Measurements from ENCODE around the gene TMEM109. TPM values are rescaled to one million over a fixed set of nuclear protein-coding genes. Genes with fewer than 3 reads are reported as not detected.
"Not testable (repeated sequence)": the region's sequence is repeated elsewhere in the genome, so short reads cannot be mapped to it uniquely, and the experiment has no call there.

The TMEM109 gene
- total RNA-seq, 1 experiment from 2014 or later, result 92.9 TPM

DNA sequence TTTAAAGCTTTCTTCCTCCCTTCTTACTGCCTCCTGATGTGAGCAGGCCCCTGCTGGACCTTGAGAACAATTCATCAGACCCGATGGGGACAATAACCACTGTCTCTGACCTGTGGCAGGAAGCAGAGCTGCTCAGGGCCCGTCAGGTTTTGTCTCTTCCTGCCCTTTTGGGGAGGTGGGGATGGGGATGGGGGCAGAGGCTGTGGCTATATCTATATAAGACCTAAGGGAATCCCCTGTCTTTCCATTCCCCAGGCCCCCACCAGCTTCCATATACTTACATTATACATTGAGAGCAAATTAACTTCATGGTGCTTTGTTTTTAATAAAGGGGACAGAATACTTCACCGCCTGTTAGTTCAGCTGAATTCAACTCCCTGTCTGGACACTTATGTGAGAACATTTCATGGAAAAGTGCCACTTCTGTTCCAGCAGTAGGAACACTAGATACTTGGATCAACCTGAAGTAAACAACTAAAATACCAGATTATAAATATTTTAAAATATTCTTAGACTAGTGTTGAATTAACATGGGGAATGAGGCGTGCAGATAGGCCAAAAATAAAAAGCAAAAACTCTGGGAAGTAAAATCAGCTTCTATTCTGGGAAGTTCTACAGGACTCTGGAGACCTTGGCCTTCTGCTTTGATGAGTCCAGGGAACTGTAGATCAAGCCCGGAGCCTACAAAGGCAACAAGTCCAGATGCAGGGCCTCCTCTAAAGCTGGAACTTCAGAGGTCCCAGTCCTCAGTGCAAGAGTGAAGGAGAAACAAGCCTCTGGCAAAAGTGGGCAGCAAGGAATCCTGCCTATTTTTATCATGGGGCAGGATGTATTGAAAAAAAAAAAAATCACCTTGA is 35.5 kb upstream of the TMEM109 start:
- DNase-seq (ENCODE audit: low spot score), result no peak

DNA sequence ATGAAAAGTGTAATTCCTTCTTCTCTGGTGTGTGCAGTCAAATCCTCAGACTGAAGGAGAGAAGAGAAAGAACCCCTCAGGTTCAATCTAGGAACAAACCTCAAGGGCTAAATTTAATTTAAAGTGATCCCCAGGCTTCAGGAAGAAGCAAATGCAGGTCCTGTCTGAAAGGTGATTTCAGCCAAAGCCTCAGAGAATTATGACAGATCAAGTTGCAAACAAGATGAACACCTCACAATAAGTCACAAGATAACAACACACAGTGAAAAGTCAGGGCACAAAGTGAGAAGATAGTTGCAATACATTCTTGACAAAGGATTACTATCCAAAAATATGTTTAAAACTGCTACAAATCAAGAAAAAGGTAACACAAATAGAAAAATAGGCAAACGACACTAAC is 34.9 kb upstream of the TMEM109 start:
- DNase-seq (ENCODE audit: low spot score), result no peak

DNA sequence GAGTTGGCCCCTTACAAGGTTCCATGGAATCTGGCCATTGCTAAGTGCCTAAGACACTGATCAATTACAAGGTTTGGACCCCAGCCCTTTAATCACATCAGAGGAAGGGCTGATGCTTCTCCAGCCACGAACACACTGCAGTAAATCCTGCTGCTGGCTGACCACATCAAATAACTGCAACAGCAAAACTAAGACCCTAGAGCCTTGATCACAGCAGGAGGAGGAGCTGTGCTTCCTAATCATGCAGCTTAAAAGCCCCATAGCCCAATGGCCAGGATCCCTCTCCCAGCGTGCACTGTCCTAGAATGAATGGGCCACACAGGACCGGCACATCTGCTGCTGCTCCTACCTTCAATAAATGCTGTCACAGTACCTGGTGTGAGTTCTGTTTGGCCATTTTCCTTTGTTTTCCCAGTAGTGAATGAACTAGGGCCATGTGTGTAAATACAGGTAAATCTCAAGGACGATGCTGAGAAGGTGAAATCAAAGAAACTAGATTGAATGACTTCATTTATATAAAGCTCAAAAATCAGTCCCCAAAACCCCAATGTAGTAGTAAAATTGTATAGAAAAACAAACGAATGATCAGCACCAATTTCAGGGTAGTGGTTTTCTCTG is 33.9 kb upstream of the TMEM109 start:
- no peak for DNase-seq (ENCODE audit: low spot score)

DNA sequence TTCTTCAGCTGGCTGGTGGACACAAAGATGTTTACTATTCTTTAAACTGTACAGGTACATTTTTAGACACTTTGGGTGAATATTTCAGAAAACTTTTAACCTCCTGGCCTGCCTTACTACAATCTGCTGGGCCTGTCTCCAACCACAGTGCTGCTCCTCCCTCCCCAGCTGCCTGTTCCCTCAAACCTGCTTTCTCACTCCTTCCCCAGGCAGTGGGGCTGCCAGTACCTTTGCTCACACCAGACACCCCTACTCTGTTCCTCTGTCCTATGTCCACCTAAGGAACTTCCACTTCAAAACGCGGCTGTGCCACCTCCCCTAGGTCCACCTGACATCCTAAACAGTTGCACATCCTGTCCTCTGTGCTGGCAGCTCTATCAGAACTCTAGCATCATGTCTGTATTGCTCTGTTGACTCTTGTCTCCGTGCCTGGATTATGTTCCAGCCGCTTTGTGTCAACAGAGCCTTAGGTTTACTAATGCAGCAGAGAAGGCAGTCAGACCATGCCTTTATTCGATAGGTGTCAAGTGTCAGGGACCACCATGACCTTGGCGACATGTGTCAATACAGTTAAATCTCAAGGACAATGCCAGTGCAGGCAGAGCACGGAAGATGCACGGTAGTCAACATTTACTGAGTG is 33.2 kb upstream of the TMEM109 start:
- DNase-seq (ENCODE audit: low spot score), result no peak

DNA sequence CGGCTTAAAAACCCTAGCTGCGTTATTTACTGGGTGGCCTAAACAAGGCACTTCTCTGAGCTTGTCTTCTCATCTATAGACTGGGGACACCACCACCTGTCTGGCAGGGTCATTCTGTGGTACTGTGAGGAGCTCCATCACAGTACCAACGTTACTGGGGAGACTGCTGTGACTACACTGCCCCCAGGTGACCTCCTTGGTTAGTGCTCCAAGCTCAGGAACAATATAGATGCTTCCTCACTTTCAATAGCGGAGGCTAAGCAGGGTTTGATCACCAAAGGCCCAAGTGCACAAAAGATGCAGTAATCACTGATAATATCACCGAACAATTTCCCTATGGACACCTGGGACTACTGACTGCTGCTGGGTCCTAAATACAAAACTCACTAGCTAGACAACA is 26.4 kb upstream of the TMEM109 start:
- peak; percentile 62 for DNase-seq (ENCODE audit: low spot score)

DNA sequence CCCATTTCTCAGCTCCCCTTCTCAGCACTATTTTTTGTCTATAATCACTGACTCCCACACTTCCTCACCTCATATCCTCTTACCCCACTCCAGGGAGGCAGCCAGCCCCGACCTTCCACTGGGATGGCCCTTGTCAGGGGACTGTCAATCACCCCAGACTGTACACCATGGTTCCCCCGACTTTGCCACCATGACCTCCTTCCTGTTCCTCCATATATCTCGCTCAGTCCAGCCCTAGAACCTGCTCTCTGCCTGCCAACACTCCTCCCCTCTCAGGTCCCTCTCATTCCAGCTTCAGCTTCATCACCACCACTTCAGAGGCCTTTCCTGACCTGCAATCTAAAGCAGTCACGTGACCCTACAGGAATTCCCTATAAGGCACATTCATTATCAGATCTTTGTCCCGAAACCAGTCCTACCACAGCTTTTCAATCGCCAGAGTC is 24.1 kb upstream of the TMEM109 start:
- no peak for DNase-seq (ENCODE audit: low spot score)

DNA sequence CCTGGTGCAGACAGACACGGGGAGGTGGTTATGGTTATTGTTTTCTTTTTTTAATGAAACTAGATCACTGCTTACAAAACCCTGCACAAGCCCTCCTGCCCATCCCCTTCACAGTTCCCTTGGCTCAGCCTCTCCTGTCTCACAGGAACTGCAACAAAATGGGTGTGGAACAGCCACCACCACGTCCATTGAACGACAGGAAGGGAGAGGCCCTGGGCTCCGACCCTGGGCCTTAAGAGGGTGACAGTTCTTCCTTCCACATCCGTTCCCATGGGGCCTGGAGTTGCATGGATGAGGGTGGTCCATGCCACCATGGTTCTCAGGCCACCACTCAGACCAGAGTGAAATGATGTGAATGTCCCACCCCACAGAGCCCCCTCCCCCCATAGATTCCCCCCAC is 23.3 kb upstream of the TMEM109 start:
- DNase-seq (ENCODE audit: low spot score), result no peak

DNA sequence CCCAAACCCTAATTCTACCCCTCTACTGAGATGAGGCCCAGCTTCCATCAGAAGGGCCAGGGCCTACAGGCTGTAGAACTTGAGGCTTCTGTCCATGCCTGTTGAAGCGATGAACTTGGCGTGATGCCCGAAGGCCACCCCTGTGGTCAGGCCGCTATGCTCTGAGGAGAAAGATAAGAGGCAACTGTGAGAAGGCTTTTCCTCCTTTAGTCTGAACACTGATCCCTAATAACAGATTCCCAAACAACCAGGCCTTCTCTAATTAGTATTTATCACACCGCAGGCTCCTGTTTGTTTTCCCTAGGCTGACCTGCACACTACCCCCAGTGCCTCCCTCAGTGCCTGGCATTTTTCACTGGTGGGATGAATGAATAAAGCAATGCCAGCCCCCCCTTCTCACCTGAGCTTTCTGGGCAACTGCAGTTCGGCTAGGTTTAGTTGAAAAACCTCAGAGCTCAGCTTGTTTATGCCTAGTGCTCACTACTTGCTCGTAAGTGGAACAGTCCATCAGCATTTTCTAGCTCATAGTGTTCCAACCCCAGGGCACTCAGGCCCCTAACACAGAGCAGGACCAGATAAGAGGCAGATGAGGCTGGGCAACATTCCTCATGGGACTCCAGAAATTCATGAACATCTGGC is 22.7 kb upstream of the TMEM109 start:
- no peak for DNase-seq (ENCODE audit: low spot score)

DNA sequence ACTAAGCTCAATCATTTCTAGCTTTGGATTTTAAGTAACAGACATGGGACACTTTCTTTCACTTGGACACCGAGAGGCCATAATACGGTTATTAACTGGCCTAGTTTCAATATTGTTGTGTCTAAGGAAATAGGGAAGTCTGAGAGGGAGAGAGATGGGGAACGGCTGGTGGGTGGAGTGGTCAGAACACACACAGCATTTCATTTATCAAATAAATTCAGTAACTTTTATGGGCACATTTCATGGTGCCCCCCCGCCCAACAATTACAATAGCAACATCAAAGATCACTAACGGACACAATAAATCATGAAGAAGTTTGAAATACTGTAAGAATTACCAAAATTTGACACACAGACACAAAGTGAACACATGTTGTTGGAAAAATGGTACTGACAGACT is 18.3 kb upstream of the TMEM109 start:
- DNase-seq (ENCODE audit: low spot score), result no peak

DNA sequence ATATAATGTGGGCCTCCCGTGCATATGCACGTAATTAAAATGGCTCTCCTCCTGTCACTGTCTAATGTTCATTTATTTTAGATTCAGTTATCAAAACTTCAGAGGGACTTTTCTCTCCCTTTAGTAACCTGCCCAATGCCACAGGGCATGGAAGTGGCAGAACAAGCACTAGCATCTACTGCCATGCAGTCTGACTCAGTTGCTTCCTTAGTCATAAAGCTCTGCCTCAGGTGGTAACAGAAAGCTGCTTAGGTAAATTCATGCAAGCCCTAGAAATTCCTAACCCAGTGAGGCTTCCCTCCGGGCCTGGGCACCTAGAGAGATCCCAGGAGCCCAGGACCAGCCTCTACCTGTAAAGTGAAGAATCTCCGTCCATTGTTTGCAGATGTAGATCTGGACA is 16.5 kb upstream of the TMEM109 start:
- DNase-seq (ENCODE audit: low spot score), result no peak

DNA sequence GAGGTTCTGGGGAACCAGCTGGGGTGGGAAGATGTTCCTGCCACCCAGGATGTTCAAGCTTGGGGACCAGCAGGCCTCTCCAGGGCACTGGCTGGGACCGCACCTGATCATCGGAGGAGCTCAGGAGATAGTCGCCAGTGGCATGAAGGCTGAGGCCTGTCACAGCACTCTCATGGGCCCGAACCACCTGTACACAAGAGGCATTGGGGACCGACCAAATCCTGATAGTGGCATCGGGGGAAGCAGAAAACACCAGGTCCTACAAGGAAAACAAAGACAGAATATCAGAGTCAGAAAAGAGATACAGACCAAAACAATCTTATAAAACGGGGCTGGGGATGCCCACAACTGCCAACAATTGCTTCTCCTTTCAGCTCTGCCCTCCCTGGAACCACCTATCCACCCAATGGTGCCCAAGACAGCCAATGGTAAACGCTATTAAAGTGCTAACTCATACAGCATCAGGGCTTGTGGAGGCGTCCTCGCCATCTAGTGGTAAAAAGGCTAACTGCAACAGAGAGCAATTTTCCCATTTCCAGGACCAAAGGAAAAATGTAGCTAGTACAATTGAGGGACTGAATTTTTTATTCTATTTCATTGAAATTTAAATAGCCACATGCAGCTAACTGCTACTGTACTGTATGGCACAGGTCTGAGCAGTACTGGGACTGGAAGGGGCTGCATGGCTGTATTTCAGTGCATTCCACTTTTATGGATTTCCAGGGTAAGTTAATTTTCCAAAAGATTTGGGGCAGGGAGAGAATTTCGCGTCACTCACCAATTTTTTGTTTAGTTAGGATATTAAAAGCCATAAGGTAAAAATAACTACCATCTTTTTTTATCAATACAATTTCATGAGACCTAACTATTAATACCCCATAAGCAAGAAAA is 14.7 kb upstream of the TMEM109 start:
- DNase-seq (ENCODE audit: low spot score), result peak; percentile 66

DNA sequence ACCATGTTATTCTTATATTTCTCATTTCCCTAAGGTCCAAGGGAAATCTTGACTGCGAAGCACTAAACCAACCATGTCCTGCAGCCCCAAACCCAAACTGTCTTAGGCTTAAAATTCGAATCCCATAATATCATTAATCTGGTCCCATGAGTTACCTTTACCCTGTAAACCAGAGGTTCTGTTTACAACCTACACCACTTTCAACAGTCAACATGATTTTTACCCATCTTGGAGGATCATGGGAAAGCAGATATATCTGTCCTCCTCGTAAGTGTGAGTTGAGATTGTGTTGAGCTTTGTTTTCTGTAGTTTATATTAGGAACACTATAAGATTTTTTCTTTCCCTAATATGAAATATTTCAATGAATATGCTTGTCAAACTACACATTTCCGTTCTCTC is 14.0 kb upstream of the TMEM109 start:
- no peak for DNase-seq (ENCODE audit: low spot score)

DNA sequence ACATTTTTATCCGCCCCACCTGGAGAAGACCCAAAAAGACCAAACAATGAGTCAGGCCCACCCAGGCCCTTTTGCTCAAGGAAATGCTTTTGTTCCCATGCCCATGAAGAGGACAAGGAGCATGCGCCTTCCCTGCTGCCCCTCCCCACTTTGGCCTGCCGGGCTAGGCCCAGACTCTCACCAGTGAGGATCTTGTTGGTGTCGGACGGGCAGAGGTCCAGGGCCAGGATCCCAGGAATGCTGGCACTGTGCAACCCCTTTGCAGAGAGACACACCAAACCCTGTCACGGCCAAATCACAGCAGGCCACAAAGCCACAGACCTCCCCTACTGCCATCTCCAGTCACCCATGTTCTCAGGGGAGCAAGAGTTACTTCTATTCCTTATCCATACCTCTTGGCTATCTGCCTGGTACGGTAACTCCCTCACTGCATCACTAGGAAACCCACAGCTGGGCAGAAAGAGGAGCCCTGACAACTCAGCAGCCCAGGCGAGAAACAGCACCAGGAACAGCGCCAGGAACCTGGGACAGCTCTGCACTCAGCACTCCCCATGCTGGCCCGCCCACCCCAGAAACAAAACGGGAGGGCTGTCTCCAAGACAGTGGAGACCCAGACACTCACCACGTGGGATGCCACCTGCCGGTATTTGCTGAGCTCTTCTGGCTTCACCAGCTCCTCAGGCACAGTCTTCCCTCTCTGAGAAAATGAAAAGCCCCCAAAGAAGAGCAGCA is 13.1 kb upstream of the TMEM109 start:
- no peak for DNase-seq (ENCODE audit: low spot score)

DNA sequence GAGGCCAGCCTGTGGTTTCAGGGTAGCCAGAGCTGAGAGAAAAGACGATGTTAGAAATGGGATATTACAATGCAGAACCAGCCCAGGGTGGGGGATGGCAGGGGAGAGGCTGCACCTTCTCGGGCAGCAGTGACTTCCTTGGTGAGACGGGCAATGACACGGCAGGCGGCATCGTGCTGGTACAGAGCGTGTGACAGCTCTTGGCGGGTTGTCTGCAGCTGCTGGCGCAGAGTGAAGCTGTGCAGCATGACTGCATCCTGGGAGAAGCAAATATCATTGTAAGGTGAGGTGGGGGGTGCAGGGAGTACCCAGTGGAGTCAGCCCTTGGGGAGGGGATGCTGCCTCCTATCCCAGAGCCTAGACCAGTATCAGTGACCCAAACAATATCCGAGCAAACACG is 11.3 kb upstream of the TMEM109 start:
- no peak for DNase-seq (ENCODE audit: low spot score)

DNA sequence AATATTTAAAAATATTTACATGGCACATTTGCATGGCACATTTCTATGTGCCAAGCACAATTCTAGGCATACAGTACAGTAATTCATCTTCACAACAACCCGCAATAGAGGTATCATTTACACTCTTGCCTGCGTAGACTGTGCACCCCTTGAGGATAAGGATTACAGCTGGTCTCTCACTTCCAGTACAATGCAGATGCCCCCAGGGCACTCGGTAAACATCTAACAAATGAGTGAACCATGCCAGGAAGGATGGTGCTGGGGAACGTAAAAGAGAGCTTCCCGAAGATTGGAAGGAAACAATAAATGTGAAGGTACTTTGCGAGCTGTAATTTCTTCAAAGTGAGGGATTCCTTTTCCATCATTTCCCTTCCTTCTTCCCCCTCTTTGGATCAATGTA is 8.9 kb upstream of the TMEM109 start:
- DNase-seq (ENCODE audit: low spot score), result no peak

DNA sequence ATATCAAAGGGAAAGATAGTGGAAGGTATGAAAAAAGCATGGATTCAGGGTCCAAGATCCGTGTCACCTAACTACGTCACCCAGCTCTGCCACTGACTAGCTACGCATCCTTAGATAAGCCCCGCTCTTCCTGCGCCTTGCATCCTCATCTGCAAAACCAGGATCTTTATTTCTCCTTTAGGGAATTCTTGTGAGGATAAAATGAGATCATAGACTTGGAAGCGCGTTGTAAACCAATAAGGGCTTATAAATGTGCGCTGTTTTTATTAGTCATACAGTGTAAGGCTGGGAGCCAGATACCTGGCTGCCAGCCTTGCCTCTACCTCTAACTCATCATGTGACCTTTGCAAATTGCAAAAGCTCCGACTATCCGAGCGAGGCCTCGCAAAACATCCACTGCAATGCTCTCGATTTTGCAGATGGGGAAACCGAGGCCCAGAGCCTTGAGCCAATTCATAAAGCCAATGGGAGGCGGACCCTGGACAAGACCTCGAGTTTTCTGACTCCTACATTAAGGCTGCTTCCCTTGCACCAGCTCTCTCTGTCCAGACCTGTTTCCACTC is 8.3 kb upstream of the TMEM109 start:
- DNase-seq (ENCODE audit: low spot score), result peak; percentile 67

DNA sequence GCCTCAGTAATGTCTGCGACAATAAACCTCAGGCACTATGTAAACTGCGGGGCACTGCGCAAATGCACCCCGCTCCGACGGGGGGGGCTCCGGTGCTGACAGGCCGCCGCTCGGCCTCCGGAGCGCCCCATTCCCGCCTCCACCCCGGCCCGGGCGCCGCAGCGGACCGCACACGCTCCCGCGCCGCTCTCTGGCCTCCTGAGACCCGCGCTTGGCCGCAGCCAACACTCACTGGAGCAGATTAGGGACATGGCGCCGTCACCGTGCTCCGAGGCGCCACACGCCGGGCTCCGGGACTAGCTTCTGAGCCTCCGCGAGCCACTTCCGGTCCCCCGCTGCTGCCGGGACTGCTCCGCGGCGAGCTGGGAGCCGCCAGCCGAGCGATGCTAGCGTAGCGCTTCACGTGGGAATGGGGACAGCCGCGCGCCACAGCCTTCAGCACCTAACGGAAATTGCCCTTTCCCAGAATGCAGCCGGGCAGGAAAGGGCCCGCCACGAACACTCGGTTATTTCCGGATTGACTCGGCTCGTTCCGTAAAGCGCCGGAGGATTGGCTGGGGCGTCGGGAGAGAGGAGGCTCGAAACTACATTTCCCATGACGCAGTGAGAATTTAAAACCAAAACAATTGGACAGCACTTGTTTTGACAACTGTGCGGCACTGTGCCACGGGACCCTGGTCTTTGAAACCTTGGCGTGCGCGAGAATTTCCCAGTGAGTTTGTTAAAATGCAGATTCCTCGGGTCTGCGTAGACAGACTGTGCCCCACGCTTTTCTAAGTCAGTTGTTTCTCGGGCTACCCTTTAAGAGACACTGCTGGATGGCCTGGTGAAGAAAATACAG is 7.6 kb upstream of the TMEM109 start, which contains the start of gene PRPF19:
TSS of gene PRPF19 (minus strand) at position 454 of the 841 bp plus-strand sequence. CDS start at position 251, 203 bp downstream.
- DNase-seq (ENCODE audit: low spot score), result peak; percentile 92

DNA sequence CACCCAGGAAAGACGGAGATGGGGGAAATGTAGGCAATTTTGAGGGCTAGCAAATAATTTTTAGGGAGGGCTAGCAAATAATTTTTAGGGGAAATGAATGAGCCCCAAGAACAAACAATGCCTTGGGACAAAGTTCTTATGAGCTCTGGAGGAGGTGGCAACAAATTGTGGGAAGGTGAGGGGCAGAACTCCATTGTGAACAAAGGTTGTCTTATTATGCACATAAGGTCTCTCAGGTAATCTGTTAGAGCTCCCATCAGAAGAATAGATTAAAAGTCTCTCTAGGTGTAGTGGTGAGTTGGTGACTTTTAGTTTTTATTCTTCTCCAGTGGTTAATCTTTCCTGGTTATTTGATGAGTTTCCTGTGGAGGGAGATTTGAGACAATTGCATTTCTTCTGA is 5.2 kb upstream of the TMEM109 start:
- DNase-seq (ENCODE audit: low spot score), result no peak

DNA sequence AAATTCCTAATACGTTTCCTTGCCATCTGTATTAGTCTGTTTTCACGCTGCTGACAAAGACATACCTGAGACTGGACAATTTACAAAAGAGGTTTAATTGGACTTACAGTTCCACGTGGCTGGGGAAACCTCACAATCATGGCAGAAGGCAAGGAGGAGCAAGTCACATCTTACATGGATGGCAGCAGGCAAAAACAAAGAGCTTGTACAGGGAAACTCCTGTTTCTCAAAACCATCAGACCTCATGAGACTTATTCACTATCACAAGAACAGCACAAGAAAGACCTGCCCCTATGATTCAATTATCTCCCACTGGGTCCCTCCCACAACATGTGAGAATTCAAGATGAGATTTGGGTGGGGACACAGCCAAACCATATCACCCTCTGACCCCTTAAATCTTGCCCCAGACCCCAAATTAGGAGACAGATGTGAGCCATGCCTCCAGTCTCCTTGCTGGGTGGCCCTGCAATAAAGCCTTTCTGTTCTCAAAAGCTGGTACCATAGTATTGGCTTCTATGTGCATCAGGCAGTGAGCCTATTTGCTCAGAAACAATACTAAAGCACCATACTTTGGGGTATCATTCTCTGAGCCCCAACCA is 4.2 kb upstream of the TMEM109 start:
- not testable (repeated sequence) for DNase-seq (ENCODE audit: low spot score)

Data from A172 (cell line).